Astrocyte of the spinal cord (primary cell): ENCODE measurements around the gene MRPL20.
"Not testable (repeated sequence)": the region's sequence is repeated elsewhere in the genome, so short reads cannot be mapped to it uniquely, and the experiment has no call there.

Experiments used
- DNase-seq: peaks from one replicate; pipeline ENCODE4 v3.0.0; 2011; ENCODE audit warnings: low read depth, low spot score
- H3K4me3 ChIP-seq: 2 replicates; pipeline ENCODE4 v1.5.1; 2011; ENCODE audit warnings: low read depth, mild to moderate bottlenecking, low read length, moderate library complexity
- CTCF ChIP-seq: IDR thresholded peaks from 2 replicates; pipeline ENCODE4 v1.5.1; 2012; ENCODE audit warnings: low read depth, mild to moderate bottlenecking, low read length, inconsistent platforms
- in situ Hi-C: cut with HindIII; loops from 2 replicates; pipeline ENCODE4 v1.10.0; 2017; ENCODE audit warnings: low sequenced_read_pairs

The MRPL20 gene

GRCh38 chr1:1431845-1432273 lies 24.8 kb upstream of the MRPL20 start:
- no peak for DNase-seq
- H3K4me3 ChIP-seq: no peak overlapping the region
- no peak for TF ChIP-seq CTCF
- in situ Hi-C loops: no loop called here

- no peak overlapping the region for H3K4me3 ChIP-seq
- in situ Hi-C loops: no loop called here
- DNase-seq: no peak
- no peak for TF ChIP-seq CTCF
Measured at GRCh38 chr1:1430992-1431844, 24.1 kb upstream of the MRPL20 start.

- in situ Hi-C loops: no loop called here
- peak; percentile 67 for DNase-seq
- no peak overlapping the region for H3K4me3 ChIP-seq
- peak; percentile 10 for TF ChIP-seq CTCF
Measured at GRCh38 chr1:1430114-1430982, 23.3 kb upstream of the MRPL20 start.

- no peak overlapping the region for H3K4me3 ChIP-seq
- no peak for DNase-seq
- in situ Hi-C loops: no loop called here
- no peak for TF ChIP-seq CTCF
Measured at GRCh38 chr1:1429671-1430073, 22.6 kb upstream of the MRPL20 start.

- in situ Hi-C loops, DNase-seq, H3K4me3 ChIP-seq: not testable (repeated sequence)
Measured at GRCh38 chr1:1428967-1429366, 21.9 kb upstream of the MRPL20 start.

- DNase-seq: no peak
- in situ Hi-C loops: no loop called here
- no peak for TF ChIP-seq CTCF
- no peak overlapping the region for H3K4me3 ChIP-seq
Measured at GRCh38 chr1:1428174-1428573, 21.1 kb upstream of the MRPL20 start.

- H3K4me3 ChIP-seq: peak overlapping the region; percentile 27
- in situ Hi-C loops: no loop called here
- no peak for TF ChIP-seq CTCF
- no peak for DNase-seq
Measured at GRCh38 chr1:1427820-1428148, 20.7 kb upstream of the MRPL20 start.
